ENCODE results near the gene THSD7B. TPM values are rescaled to one million over a fixed set of nuclear protein-coding genes. Genes with fewer than 3 reads are reported as not detected.

THSD7B gene
- total and polyA plus RNA-seq, 2 of the 13 experiments (the other 11 are each of a cell fraction or from before 2014, with no cell fraction given), result 0.02 TPM; not detected in 1

GRCh38 chr2:137168552-137168951 is 403.2 kb downstream of the THSD7B start (continued):
- TF ChIP-seq ONECUT2 (CRISPR knock-in tag; IDR thresholded peaks at IDR 0.05) (no peak), SP5 (CRISPR knock-in tag; IDR thresholded peaks at IDR 0.05; ENCODE audit: borderline replicate concordance, low read depth) (no peak), KDM6A (CRISPR knock-in tag; IDR thresholded peaks at IDR 0.05; ENCODE audit: low read depth) (no peak), ZNF101 (CRISPR knock-in tag; IDR thresholded peaks at IDR 0.05; ENCODE audit: borderline replicate concordance, low read depth) (no peak)

GRCh38 chr2:137172162-137172561 is 406.8 kb downstream of the THSD7B start:
- CTCF ChIA-PET (ENCODE audit: low intra/inter-chr PET ratio, low total read pairs), result no interaction called here
- peak; percentile 64; the same call in 1 of the 2 replicates for TF ChIP-seq ZNF652 (CRISPR knock-in tag; IDR thresholded peaks at IDR 0.05; ENCODE audit: borderline replicate concordance, low read depth)
- no peak for TF ChIP-seq HNF1A (IDR thresholded peaks at IDR 0.05; ENCODE audit: low read depth)
- 0 out of 2 replicates have a peak, but pooled peaks have one; percentile 30 for TF ChIP-seq HNF1A (CRISPR knock-in tag; IDR thresholded peaks at IDR 0.05; ENCODE audit: borderline replicate concordance)
- no peak for TF ChIP-seq ZNF839 (CRISPR knock-in tag; IDR thresholded peaks at IDR 0.05; ENCODE audit: borderline replicate concordance)
- no peak for TF ChIP-seq ZNF510 (CRISPR knock-in tag; IDR thresholded peaks at IDR 0.05; ENCODE audit: low read depth)
- no peak for TF ChIP-seq ARNTL (CRISPR knock-in tag; IDR thresholded peaks at IDR 0.05)
- no peak for TF ChIP-seq ZBTB38 (CRISPR knock-in tag; IDR thresholded peaks at IDR 0.05)
- no peak for TF ChIP-seq ZNF776 (CRISPR knock-in tag; IDR thresholded peaks at IDR 0.05)
- 0 out of 2 replicates have a peak, but pooled peaks have one; percentile 14 for TF ChIP-seq HNF1B (CRISPR knock-in tag; IDR thresholded peaks at IDR 0.05)
- TF ChIP-seq ZSCAN22 (CRISPR knock-in tag; IDR thresholded peaks at IDR 0.05), result no peak
- TF ChIP-seq FOSL2 (CRISPR knock-in tag; IDR thresholded peaks at IDR 0.05), result no peak
- no peak for TF ChIP-seq KAT8 (CRISPR knock-in tag; IDR thresholded peaks at IDR 0.05)
- TF ChIP-seq NAIF1 (CRISPR knock-in tag; IDR thresholded peaks at IDR 0.05; ENCODE audit: borderline replicate concordance), result no peak
- no peak for TF ChIP-seq POLR2AphosphoS5 (IDR thresholded peaks at IDR 0.05; ENCODE audit: low read depth, low read length)
- TF ChIP-seq SOX6 (IDR thresholded peaks at IDR 0.05), result no peak
- no peak for TF ChIP-seq SOX6 (CRISPR knock-in tag; IDR thresholded peaks at IDR 0.05)
- TF ChIP-seq ZFP41 (CRISPR knock-in tag; IDR thresholded peaks at IDR 0.05; ENCODE audit: borderline replicate concordance), result no peak
- TF ChIP-seq TP53 (CRISPR knock-in tag; conservative IDR thresholded peaks at IDR 0.05), result no peak

More at GRCh38 chr2:137172162-137172561, 406.8 kb downstream of the THSD7B start:
- POLR2A ChIA-PET, result no interaction called here
- Histone ChIP-seq H3K27ac (ENCODE audit: extremely low read length, insufficient read depth, low read length) (no peak overlapping the region), H3K36me3 (replicated peaks in 1 of 2; ENCODE audit: control insufficient read depth in 1 of 2, insufficient read depth in 2 of 2, low read length in 2 of 2) (no peaks in the 10 kb centered on the region), H2AFZ (ENCODE audit: low read length) (no peak overlapping the region), H3K79me2 (ENCODE audit: insufficient read depth, low read length) (no peaks in the 10 kb centered on the region), H4K20me1 (ENCODE audit: insufficient read depth, low read length) (no peaks in the 10 kb centered on the region), H3K9ac (ENCODE audit: insufficient read depth, low read depth, low read length) (no peak overlapping the region), H3K9me3 (ENCODE audit: low read length) (no peaks in the 10 kb centered on the region), H3K4me2 (ENCODE audit: low read depth, low read length) (no peak overlapping the region), H3K27me3 (ENCODE audit: control insufficient read depth in 1 of 2, insufficient read depth in 2 of 2, low read length in 2 of 2) (no peaks in the 10 kb centered on the region), H3K4me1 (ENCODE audit: insufficient read depth, low read length) (0 out of 2 replicates have a peak, but pooled peaks cover 8% of the 10 kb centered on the region), H3K4me3 (replicated peaks in 1 of 3; ENCODE audit: insufficient read depth in 1 of 3, low read depth in 2 of 3, low read length in 3 of 3) (no peak overlapping the region)
- FAIRE-seq, result no peak
- peak; percentile 95 for ATAC-seq
- 0% methylated on average over 1 of the region's 1 CpG for WGBS (ENCODE audit: low lambda C conversion rate)
- intact Hi-C loops (cut with micrococcal nuclease; ENCODE audit: unreplicated experiment) (loop anchor here (5.0 kb wide), 1 partner anchor 665 kb away; no protein-coding TSS in a partner anchor), in situ Hi-C loops (cut with HindIII; ENCODE audit: extremely low pct_ligation_motif_present, low pct_unique_long_range_greater_than_20kb) (no loop called here)
- no TSS peak for BruUV-seq (replicated peaks)
- DNase-seq (ENCODE audit: low spot score), result peak; percentile 40

Data from HepG2 (cell line).